PFSK-1 (cell line): ENCODE results near the gene VAPB.

Experiments used
- FOXP2 ChIP-seq: optimal IDR thresholded peaks from 2 replicates; pipeline ENCODE3; 2011; ENCODE audit warnings: borderline replicate concordance, control low read depth, inconsistent platforms; ENCODE audit not compliant: insufficient read depth; ENCODE audit errors: extremely low read length, extremely low read depth
- POLR2AphosphoS5 ChIP-seq: IDR thresholded peaks from 2 replicates; pipeline ENCODE4 v1.6.1; 2012; ENCODE audit warnings: low read depth, mild to moderate bottlenecking, control low read depth, low read length, moderate library complexity
- REST ChIP-seq, 2 experiments: IDR thresholded peaks; 2 replicates each; pipeline versions ENCODE4 v1.6.1 to v1.8.0; 2011 to 2012; ENCODE audit warnings: low read depth in 2 of 2, low read length in 2 of 2, control low read depth in 1 of 2, inconsistent platforms in 1 of 2, mild to moderate bottlenecking in 1 of 2, moderate library complexity in 1 of 2; ENCODE audit not compliant: insufficient read depth in 1 of 2
- SIN3A ChIP-seq: IDR thresholded peaks from 2 replicates; pipeline ENCODE4 v1.6.1; 2012; ENCODE audit warnings: mild to moderate bottlenecking, low read length, moderate library complexity, borderline replicate concordance; ENCODE audit not compliant: insufficient read depth
- TAF1 ChIP-seq: IDR thresholded peaks from 2 replicates; pipeline ENCODE4 v1.6.1; 2012; ENCODE audit warnings: low read length, control low read depth, borderline replicate concordance; ENCODE audit not compliant: insufficient read depth

VAPB gene

DNA sequence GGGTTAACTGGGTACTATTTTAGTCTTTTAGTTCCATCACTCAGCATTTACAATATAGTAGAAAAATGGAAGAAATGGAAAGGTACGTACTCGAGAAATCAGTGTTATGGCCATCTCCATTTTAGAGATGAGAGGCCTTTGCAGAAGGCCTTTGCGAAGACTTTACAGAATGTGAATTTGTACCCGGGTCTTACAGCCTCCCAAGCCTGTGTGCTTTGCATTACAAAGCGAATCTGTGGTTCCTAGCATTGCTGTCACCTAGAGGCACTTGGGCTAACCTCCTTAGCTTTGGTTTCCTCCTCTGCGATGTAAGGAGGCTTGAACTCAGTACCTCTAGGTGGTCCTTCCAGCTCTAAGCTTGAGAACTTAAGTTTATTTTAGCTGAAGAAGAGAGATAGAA is 10.9 kb downstream of the VAPB start:
- TF ChIP-seq POLR2AphosphoS5, result no peak
- no peak for TF ChIP-seq FOXP2
- TF ChIP-seq TAF1, result no peak
- no peak for TF ChIP-seq SIN3A
- no peak for TF ChIP-seq REST (IDR thresholded peaks at IDR 0.05; ENCODE audit: insufficient read depth in 1 of 2, low read depth in 2 of 2, low read length in 2 of 2)

GRCh38 chr20:58401162-58401561 is 12.1 kb downstream of the VAPB start:
- TF ChIP-seq SIN3A, result no peak
- no peak for TF ChIP-seq REST (IDR thresholded peaks at IDR 0.05; ENCODE audit: insufficient read depth in 1 of 2, low read depth in 2 of 2, low read length in 2 of 2)
- TF ChIP-seq FOXP2, result no peak
- TF ChIP-seq TAF1, result no peak
- no peak for TF ChIP-seq POLR2AphosphoS5

DNA sequence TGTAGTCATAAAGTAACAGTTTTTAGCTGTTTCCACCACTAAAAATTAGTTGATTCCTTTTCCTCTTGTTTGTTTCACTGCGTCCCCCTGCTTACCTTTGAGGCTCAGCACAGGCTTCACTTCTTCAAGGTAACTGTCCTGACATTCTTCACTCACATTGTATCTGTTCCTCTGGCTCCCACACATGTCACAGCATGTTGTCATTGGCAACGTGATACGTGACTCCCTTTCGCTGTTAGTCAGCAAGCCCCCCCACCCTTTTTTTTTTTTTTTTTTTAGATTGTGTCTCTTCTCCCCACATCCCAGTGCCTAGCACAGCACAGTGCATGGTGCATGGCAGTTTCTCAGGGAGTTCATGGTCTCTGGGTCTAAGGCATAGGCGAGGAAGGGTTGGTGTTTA is 13.3 kb downstream of the VAPB start:
- no peak for TF ChIP-seq TAF1
- TF ChIP-seq SIN3A, result no peak
- no peak for TF ChIP-seq REST (IDR thresholded peaks at IDR 0.05; ENCODE audit: insufficient read depth in 1 of 2, low read depth in 2 of 2, low read length in 2 of 2)
- no peak for TF ChIP-seq FOXP2
- no peak for TF ChIP-seq POLR2AphosphoS5

DNA sequence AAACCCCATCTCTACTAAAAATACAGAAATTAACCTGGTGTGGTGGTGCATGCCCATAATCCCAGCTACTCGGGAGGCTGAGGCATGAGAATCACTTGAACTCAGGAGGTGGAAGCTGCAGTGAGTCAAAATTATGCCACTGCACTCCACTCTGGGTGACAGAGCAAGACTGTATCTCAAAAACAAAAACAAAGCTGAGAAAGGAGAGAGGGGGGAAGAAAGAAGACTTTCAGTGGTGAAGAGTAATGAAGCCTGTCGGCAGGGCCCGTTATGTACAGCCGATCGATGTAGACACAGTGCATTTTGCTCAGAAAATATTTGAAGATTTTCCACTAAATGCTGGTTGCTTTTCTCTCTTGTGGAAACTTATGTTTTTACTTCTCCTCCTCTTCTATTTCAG is 13.8 kb downstream of the VAPB start:
- no peak for TF ChIP-seq FOXP2
- no peak for TF ChIP-seq SIN3A
- no peak for TF ChIP-seq TAF1
- TF ChIP-seq POLR2AphosphoS5, result no peak
- no peak for TF ChIP-seq REST (IDR thresholded peaks at IDR 0.05; ENCODE audit: insufficient read depth in 1 of 2, low read depth in 2 of 2, low read length in 2 of 2)

- TF ChIP-seq POLR2AphosphoS5 (no peak), SIN3A (no peak), REST (IDR thresholded peaks at IDR 0.05; ENCODE audit: insufficient read depth in 1 of 2, low read depth in 2 of 2, low read length in 2 of 2) (no peak), TAF1 (no peak), FOXP2 (no peak)
These were observed 14.2 kb downstream of the VAPB start for GRCh38 chr20:58403272-58403671.
